Transverse colon (tissue), 4 donors: ENCODE measurements around the gene ZNF701.

Experiments
- CTCF ChIP-seq, 5 experiments: fragments of 200-600 bp in 3 of 5; fragments of 450-650 bp in 2 of 5; sonication (generic) in 3 of 5; IDR thresholded peaks; 1 replicate in 2 of 5; 2 replicates in 3 of 5; pipeline ENCODE4 v1.5.1; 2016 to 2017; ENCODE audit warnings: antibody characterized with exemption in 5 of 5, inconsistent platforms in 3 of 5, mild to moderate bottlenecking in 2 of 5, moderate library complexity in 1 of 5
- EP300 ChIP-seq: sonication (generic); formaldehyde crosslinking; IDR thresholded peaks from one replicate; pipeline ENCODE4 v1.6.1; 2017; ENCODE audit warnings: antibody characterized with exemption, low read depth
- POLR2A ChIP-seq: fragments of 450-650 bp; IDR thresholded peaks from one replicate; pipeline ENCODE4 v1.6.1; 2016; ENCODE audit warnings: antibody characterized with exemption, mild to moderate bottlenecking, moderate library complexity
- POLR2AphosphoS5 ChIP-seq, 3 donors: sonication (generic); formaldehyde crosslinking; IDR thresholded peaks; one replicate each; pipeline ENCODE4 v1.6.1; 2016; ENCODE audit warnings: antibody characterized with exemption in 3 of 3

- TF ChIP-seq CTCF (IDR thresholded peaks at IDR 0.05): no peak
- no peak for TF ChIP-seq POLR2A
- no peak for TF ChIP-seq POLR2AphosphoS5 (IDR thresholded peaks at IDR 0.05)
- TF ChIP-seq EP300: no peak
These were observed 2.2 kb upstream of the ZNF701 start for GRCh38 chr19:52567921-52568320.
